HepG2 (cell line): Measurements from ENCODE around the gene SRP9. TPM values are rescaled to one million over a fixed set of nuclear protein-coding genes. Genes with fewer than 3 reads are reported as not detected.

Source experiments
- ARID2 ChIP-seq: sonication (generic); formaldehyde crosslinking; IDR thresholded peaks from 2 replicates; pipeline ENCODE4 v1.8.1; 2022; ENCODE audit warnings: mild to moderate bottlenecking, missing genetic modification reagents, borderline replicate concordance
- DRAP1 ChIP-seq: IDR thresholded peaks from 2 replicates; pipeline ENCODE4 v1.6.1; 2016; ENCODE audit warnings: missing genetic modification reagents, missing compliant biosample characterization
- ETV5 ChIP-seq: IDR thresholded peaks from 2 replicates; pipeline ENCODE4 v1.6.1; 2018; ENCODE audit warnings: missing biosample characterization, missing genetic modification reagents, inconsistent platforms, borderline replicate concordance
- FOSL2 ChIP-seq: sonication (generic); formaldehyde crosslinking; IDR thresholded peaks from 2 replicates; pipeline ENCODE4 v1.4.0; 2020; ENCODE audit warnings: missing genetic modification reagents
- FOXJ3 ChIP-seq: sonication (generic); formaldehyde crosslinking; IDR thresholded peaks from 2 replicates; pipeline ENCODE4 v1.4.0; 2020; ENCODE audit warnings: missing genetic modification reagents, mild to moderate bottlenecking, borderline replicate concordance
- JDP2 ChIP-seq: sonication (generic); formaldehyde crosslinking; IDR thresholded peaks from 2 replicates; pipeline ENCODE4 v1.8.1; 2022; ENCODE audit warnings: missing genetic modification reagents, borderline replicate concordance
- KDM2A ChIP-seq: sonication (generic); formaldehyde crosslinking; IDR thresholded peaks from 2 replicates; pipeline ENCODE4 v1.4.0; 2020; ENCODE audit warnings: low read depth, missing genetic modification reagents, borderline replicate concordance
- MIER2 ChIP-seq: IDR thresholded peaks from 2 replicates; pipeline ENCODE4 v1.6.1; 2016; ENCODE audit warnings: missing biosample characterization, missing genetic modification reagents
- MIXL1 ChIP-seq: IDR thresholded peaks from 2 replicates; pipeline ENCODE4 v1.6.1; 2016
- NCOA2 ChIP-seq: sonication (generic); formaldehyde crosslinking; IDR thresholded peaks from 2 replicates; pipeline ENCODE4 v1.8.0; 2022; ENCODE audit warnings: inconsistent platforms
- PRDM10 ChIP-seq: sonication (generic); formaldehyde crosslinking; IDR thresholded peaks from 2 replicates; pipeline ENCODE4 v1.4.0; 2020; ENCODE audit warnings: low read depth, missing genetic modification reagents
- XRCC5 ChIP-seq: fragments of 200-400 bp; formaldehyde crosslinking; optimal IDR thresholded peaks from 2 replicates; pipeline ENCODE3; 2017; ENCODE audit warnings: mild to moderate bottlenecking, low read length
- ZNF33B ChIP-seq: sonication (generic); formaldehyde crosslinking; IDR thresholded peaks from 2 replicates; pipeline ENCODE4 v1.5.1; 2020; ENCODE audit warnings: mild to moderate bottlenecking, missing genetic modification reagents
- ZNF784 ChIP-seq: sonication (generic); formaldehyde crosslinking; IDR thresholded peaks from 2 replicates; pipeline ENCODE4 v1.5.1; 2020; ENCODE audit warnings: missing genetic modification reagents, mild to moderate bottlenecking, borderline replicate concordance
- ZSCAN5A ChIP-seq: sonication (generic); formaldehyde crosslinking; IDR thresholded peaks from 2 replicates; pipeline ENCODE4 v1.8.0; 2022; ENCODE audit warnings: mild to moderate bottlenecking, missing genetic modification reagents, borderline replicate concordance
- polyA plus RNA-seq, 8 experiments: library from polyadenylated mRNA; depleted of rRNA in 3 of 8; stranded (reverse) in 7 of 8; unstranded in 1 of 8; fragments of >200 nt; fragmentation: Illumina TruSeq in 4 of 8; extraction: Trizol in 4 of 8; gene quantifications; 2 replicates each; pipeline versions ENCODE4 v1.2.1 to v1.2.3, GENCODE V29; 2011 to 2016; ENCODE audit warnings: low read depth in 4 of 8, missing spikeins in 1 of 8, mixed read lengths in 1 of 8; ENCODE audit not compliant: insufficient read depth in 1 of 8
- total RNA-seq, 5 experiments: library from RNA; depleted of rRNA; stranded (reverse); fragments of >200 nt; fragmentation: Illumina TruSeq; extraction: Trizol; gene quantifications; 2 replicates each; pipeline ENCODE4 v1.2.3, GENCODE V29; 2016; ENCODE audit warnings: low read depth in 1 of 5
- TF ChIP-seq, protein P1 (sequence below): sonication (generic); formaldehyde crosslinking; IDR thresholded peaks from 2 replicates; pipeline ENCODE4 v1.4.0; 2020; ENCODE audit warnings: missing genetic modification reagents, borderline replicate concordance
- TF ChIP-seq, protein P2 (sequence below): IDR thresholded peaks from 2 replicates; pipeline ENCODE4 v1.4.0; 2020; ENCODE audit warnings: mild to moderate bottlenecking, missing genetic modification reagents

SRP9 gene
- total and polyA plus RNA-seq, 2 of the 13 experiments (the other 11 are each of a cell fraction or from before 2014, with no cell fraction given), result 251 to 307 TPM

DNA sequence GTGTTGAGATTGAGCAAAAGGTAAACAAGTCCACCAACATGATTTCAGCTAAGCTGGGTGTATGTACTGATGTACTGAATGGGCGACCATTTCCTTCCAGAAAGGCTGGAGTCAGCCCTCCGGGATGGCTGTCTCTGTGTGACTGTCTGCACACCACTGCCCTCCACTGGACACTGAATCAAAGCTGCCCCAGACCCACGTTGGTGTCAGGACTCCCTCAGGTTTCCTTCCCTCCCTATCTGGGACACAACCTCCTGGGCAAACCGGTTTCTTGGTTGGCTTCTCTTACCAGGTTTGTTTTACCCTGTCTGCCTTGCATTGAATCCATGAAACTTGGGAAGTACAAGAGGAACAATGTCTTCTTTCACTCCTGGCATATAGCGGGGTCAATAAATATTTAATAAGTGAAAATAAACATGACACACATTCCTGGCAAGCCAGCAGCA, 5.3 kb upstream of the SRP9 start (continued):
- TF ChIP-seq ARID2 (CRISPR knock-in tag), result peak; percentile 67; the same call in 1 of the 2 replicates
- TF ChIP-seq, protein P1, sequence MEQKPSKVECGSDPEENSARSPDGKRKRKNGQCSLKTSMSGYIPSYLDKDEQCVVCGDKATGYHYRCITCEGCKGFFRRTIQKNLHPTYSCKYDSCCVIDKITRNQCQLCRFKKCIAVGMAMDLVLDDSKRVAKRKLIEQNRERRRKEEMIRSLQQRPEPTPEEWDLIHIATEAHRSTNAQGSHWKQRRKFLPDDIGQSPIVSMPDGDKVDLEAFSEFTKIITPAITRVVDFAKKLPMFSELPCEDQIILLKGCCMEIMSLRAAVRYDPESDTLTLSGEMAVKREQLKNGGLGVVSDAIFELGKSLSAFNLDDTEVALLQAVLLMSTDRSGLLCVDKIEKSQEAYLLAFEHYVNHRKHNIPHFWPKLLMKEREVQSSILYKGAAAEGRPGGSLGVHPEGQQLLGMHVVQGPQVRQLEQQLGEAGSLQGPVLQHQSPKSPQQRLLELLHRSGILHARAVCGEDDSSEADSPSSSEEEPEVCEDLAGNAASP (CRISPR knock-in tag), result peak; percentile 75; the same call in 1 of the 2 replicates
- 0 out of 2 replicates have a peak, but pooled peaks have one; percentile 38 for TF ChIP-seq FOXJ3
- TF ChIP-seq ETV5 (CRISPR knock-in tag), result peak; percentile 51; the same call in 1 of the 2 replicates
- peak; percentile 69; the same call in 1 of the 2 replicates for TF ChIP-seq KDM2A
- peak; percentile 44; the same call in 1 of the 2 replicates for TF ChIP-seq MIXL1 (CRISPR knock-in tag)
- no peak for TF ChIP-seq ZNF33B
- TF ChIP-seq DRAP1 (CRISPR knock-in tag), result peak; percentile 45
- peak; percentile 52; the same call in 1 of the 2 replicates for TF ChIP-seq NCOA2
- TF ChIP-seq, protein P2, sequence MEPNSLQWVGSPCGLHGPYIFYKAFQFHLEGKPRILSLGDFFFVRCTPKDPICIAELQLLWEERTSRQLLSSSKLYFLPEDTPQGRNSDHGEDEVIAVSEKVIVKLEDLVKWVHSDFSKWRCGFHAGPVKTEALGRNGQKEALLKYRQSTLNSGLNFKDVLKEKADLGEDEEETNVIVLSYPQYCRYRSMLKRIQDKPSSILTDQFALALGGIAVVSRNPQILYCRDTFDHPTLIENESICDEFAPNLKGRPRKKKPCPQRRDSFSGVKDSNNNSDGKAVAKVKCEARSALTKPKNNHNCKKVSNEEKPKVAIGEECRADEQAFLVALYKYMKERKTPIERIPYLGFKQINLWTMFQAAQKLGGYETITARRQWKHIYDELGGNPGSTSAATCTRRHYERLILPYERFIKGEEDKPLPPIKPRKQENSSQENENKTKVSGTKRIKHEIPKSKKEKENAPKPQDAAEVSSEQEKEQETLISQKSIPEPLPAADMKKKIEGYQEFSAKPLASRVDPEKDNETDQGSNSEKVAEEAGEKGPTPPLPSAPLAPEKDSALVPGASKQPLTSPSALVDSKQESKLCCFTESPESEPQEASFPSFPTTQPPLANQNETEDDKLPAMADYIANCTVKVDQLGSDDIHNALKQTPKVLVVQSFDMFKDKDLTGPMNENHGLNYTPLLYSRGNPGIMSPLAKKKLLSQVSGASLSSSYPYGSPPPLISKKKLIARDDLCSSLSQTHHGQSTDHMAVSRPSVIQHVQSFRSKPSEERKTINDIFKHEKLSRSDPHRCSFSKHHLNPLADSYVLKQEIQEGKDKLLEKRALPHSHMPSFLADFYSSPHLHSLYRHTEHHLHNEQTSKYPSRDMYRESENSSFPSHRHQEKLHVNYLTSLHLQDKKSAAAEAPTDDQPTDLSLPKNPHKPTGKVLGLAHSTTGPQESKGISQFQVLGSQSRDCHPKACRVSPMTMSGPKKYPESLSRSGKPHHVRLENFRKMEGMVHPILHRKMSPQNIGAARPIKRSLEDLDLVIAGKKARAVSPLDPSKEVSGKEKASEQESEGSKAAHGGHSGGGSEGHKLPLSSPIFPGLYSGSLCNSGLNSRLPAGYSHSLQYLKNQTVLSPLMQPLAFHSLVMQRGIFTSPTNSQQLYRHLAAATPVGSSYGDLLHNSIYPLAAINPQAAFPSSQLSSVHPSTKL (CRISPR knock-in tag), result peak; percentile 51; the same call in 1 of the 2 replicates
- TF ChIP-seq JDP2 (CRISPR knock-in tag), result no peak
- peak; percentile 55; the same call in 1 of the 2 replicates for TF ChIP-seq ZNF784
- peak; percentile 77 for TF ChIP-seq XRCC5
- TF ChIP-seq PRDM10 (CRISPR knock-in tag), result peak; percentile 51; the same call in 1 of the 2 replicates
- TF ChIP-seq ZSCAN5A, result 0 out of 2 replicates have a peak, but pooled peaks have one; percentile 16
- TF ChIP-seq MIER2 (CRISPR knock-in tag), result peak; percentile 48; the same call in 1 of the 2 replicates
- 0 out of 2 replicates have a peak, but pooled peaks have one; percentile 46 for TF ChIP-seq FOSL2
